GM03348 (cell line): ENCODE results near the gene MSANTD1.
A peak's percentile ranks its signal among the peaks of the same experiment; 100 is the strongest.
"Not testable (repeated sequence)": the region's sequence is repeated elsewhere in the genome, so short reads cannot be mapped to it uniquely, and the experiment has no call there.

Source experiments
- DNase-seq: peaks from one replicate; pipeline ENCODE4 v3.0.0; 2012; ENCODE audit warnings: low spot score

Gene MSANTD1

GRCh38 chr4:3290889-3291321 lies 41.9 kb downstream of the MSANTD1 start:
- no peak for DNase-seq

- no peak for DNase-seq
Observed at GRCh38 chr4:3291411-3291968, 42.5 kb downstream of the MSANTD1 start.

GRCh38 chr4:3291969-3292570 lies 43.1 kb downstream of the MSANTD1 start:
- peak; percentile 89 for DNase-seq

- peak; percentile 100 for DNase-seq
Observed at GRCh38 chr4:3292571-3293400, 43.8 kb downstream of the MSANTD1 start, which contains the start of gene RGS12. TSS of gene RGS12 (plus strand) at chr4:3293021. CDS start at chr4:3316171, 23,150 bp downstream.

- DNase-seq: no peak
Observed at GRCh38 chr4:3293401-3294391, 44.7 kb downstream of the MSANTD1 start.

GRCh38 chr4:3294401-3295241 lies 45.7 kb downstream of the MSANTD1 start:
- no peak for DNase-seq

GRCh38 chr4:3295837-3296624 lies 47.1 kb downstream of the MSANTD1 start:
- no peak for DNase-seq

- DNase-seq: no peak
Observed at GRCh38 chr4:3296651-3297050, 47.7 kb downstream of the MSANTD1 start.

GRCh38 chr4:3297066-3297859 lies 48.3 kb downstream of the MSANTD1 start:
- DNase-seq: no peak

GRCh38 chr4:3299122-3299975 lies 50.4 kb downstream of the MSANTD1 start:
- DNase-seq: no peak

GRCh38 chr4:3299976-3300671 lies 51.2 kb downstream of the MSANTD1 start:
- no peak for DNase-seq

- DNase-seq: not testable (repeated sequence)
Observed at GRCh38 chr4:3300882-3301281, 51.9 kb downstream of the MSANTD1 start.

GRCh38 chr4:3301450-3302172 lies 52.7 kb downstream of the MSANTD1 start:
- DNase-seq: no peak

GRCh38 chr4:3302173-3302785 lies 53.3 kb downstream of the MSANTD1 start:
- no peak for DNase-seq

- DNase-seq: no peak
Observed at GRCh38 chr4:3302786-3303564, 54.0 kb downstream of the MSANTD1 start.

- DNase-seq: no peak
Observed at GRCh38 chr4:3303565-3303824, 54.5 kb downstream of the MSANTD1 start.
